Caco-2 (cell line): ENCODE results near the gene ADAMTS13. TPM values are rescaled to one million over a fixed set of nuclear protein-coding genes. Genes with fewer than 3 reads are reported as not detected.

Experiments used
- BruUV-seq: library from RNA; stranded (reverse); fragments of 400-500 nt; replicated peaks from 2 replicates; lab custom pipeline; 2021; lab: Mats Ljungman, UMichigan
- CTCF ChIA-PET: fragments of 300-600 bp; sonication (Branson Sonifier 250); formaldehyde crosslinking; loops from one replicate; lab custom pipeline; 2022; ENCODE audit warnings: antibody characterized with exemption; lab: Charles Lee
- POLR2A ChIA-PET: fragments of 300-600 bp; sonication (Branson Sonifier 250); formaldehyde crosslinking; loops from one replicate; lab custom pipeline; 2022; ENCODE audit warnings: antibody characterized with exemption; lab: Charles Lee
- DNase-seq, 2 experiments: peaks; one replicate each; pipeline versions ENCODE4 v3.0.0 to v3.0.0-alpha.2; 2020 to 2022
- H3K27me3 ChIP-seq: replicated peaks from 2 replicates; pipeline ENCODE4 v1.6.0; 2011; ENCODE audit warnings: low read length; ENCODE audit not compliant: control insufficient read depth, insufficient read depth
- H3K36me3 ChIP-seq: 2 replicates; pipeline ENCODE4 v1.5.1; 2011; ENCODE audit warnings: low read length; ENCODE audit not compliant: control insufficient read depth, insufficient read depth
- H3K4me1 ChIP-seq: fragments of 250-450 bp; sonication (Bioruptor Pico); 2 replicates; pipeline ENCODE4 v1.5.1; 2020; ENCODE audit warnings: mild to moderate bottlenecking
- H3K4me3 ChIP-seq: 2 replicates; pipeline ENCODE4 v1.5.1; 2011; ENCODE audit warnings: low read depth, mild to moderate bottlenecking, control low read depth, low read length
- H3K9me3 ChIP-seq: fragments of 250-450 bp; sonication (Bioruptor Pico); 2 replicates; pipeline ENCODE4 v1.5.1; 2020; ENCODE audit warnings: mild to moderate bottlenecking, moderate library complexity
- H3K27ac Mint-ChIP-seq: one replicate; pipeline ENCODE4 v1.8.0; 2022; ENCODE audit warnings: mixed read lengths; ENCODE audit not compliant: unreplicated experiment
- H3K27me3 Mint-ChIP-seq: one replicate; pipeline ENCODE4 v1.8.0; 2022; ENCODE audit warnings: mixed read lengths; ENCODE audit not compliant: insufficient read depth, unreplicated experiment
- H3K36me3 Mint-ChIP-seq: one replicate; pipeline ENCODE4 v1.8.0; 2022; ENCODE audit warnings: mild to moderate bottlenecking, mixed read lengths; ENCODE audit not compliant: insufficient read depth, unreplicated experiment
- H3K4me1 Mint-ChIP-seq: one replicate; pipeline ENCODE4 v1.8.0; 2022; ENCODE audit warnings: low read depth, mixed read lengths; ENCODE audit not compliant: unreplicated experiment
- H3K4me3 Mint-ChIP-seq: one replicate; pipeline ENCODE4 v1.8.0; 2022; ENCODE audit warnings: mild to moderate bottlenecking, moderate library complexity, mixed read lengths; ENCODE audit not compliant: unreplicated experiment
- H3K9me3 Mint-ChIP-seq: one replicate; pipeline ENCODE4 v1.8.0; 2022; ENCODE audit warnings: mixed read lengths; ENCODE audit not compliant: unreplicated experiment
- intact Hi-C: fragments of 100-400 bp; cut with micrococcal nuclease; formaldehyde crosslinking; loops from one replicate; pipeline ENCODE4 v1.10.0; 2022; ENCODE audit not compliant: unreplicated experiment
- total RNA-seq: library from RNA; stranded (reverse); gene quantifications from 2 replicates; pipeline ENCODE4 v1.2.3, GENCODE V29; 2022
- TF ChIP-seq, protein P1 (sequence below), 2 experiments: fragments of 200-600 bp in 1 of 2; IDR thresholded peaks; 1 replicate in 1 of 2; 2 replicates in 1 of 2; pipeline versions ENCODE4 v1.5.1 to v1.8.0; 2011 to 2022; ENCODE audit warnings: antibody characterized with exemption in 1 of 2, control low read depth in 1 of 2, inconsistent platforms in 1 of 2, low read depth in 1 of 2, low read length in 1 of 2, mild to moderate bottlenecking in 1 of 2, moderate library complexity in 1 of 2; ENCODE audit not compliant: insufficient read depth in 1 of 2, severe bottlenecking in 1 of 2, unreplicated experiment in 1 of 2

Gene ADAMTS13
- total RNA-seq, 1 experiment from 2014 or later, result 6.2 TPM

- intact Hi-C loops, result no loop called here
- no peaks in the 10 kb centered on the region for H3K36me3 ChIP-seq
- CTCF ChIA-PET, result interaction anchor here (0.7 kb wide), 1 partner anchor 224 kb away, joined by 3 read pairs; no protein-coding TSS in a partner anchor
- POLR2A ChIA-PET, result interaction anchor here (0.5 kb wide), 1 partner anchor 80 kb away, joined by 3 read pairs; no protein-coding TSS in a partner anchor
- 0 out of 2 replicates have a peak, but pooled peaks cover 3% of the 10 kb centered on the region for H3K4me1 ChIP-seq
- Mint-ChIP-seq H3K9me3 (peaks cover 27% of the 10 kb centered on the region), H3K36me3 (no peaks in the 10 kb centered on the region), H3K27me3 (no peaks in the 10 kb centered on the region), H3K4me1 (no peaks in the 10 kb centered on the region), H3K4me3 (no peak overlapping the region), H3K27ac (no peak overlapping the region)
- no peaks in the 10 kb centered on the region for H3K27me3 ChIP-seq
- TF ChIP-seq, protein P1, sequence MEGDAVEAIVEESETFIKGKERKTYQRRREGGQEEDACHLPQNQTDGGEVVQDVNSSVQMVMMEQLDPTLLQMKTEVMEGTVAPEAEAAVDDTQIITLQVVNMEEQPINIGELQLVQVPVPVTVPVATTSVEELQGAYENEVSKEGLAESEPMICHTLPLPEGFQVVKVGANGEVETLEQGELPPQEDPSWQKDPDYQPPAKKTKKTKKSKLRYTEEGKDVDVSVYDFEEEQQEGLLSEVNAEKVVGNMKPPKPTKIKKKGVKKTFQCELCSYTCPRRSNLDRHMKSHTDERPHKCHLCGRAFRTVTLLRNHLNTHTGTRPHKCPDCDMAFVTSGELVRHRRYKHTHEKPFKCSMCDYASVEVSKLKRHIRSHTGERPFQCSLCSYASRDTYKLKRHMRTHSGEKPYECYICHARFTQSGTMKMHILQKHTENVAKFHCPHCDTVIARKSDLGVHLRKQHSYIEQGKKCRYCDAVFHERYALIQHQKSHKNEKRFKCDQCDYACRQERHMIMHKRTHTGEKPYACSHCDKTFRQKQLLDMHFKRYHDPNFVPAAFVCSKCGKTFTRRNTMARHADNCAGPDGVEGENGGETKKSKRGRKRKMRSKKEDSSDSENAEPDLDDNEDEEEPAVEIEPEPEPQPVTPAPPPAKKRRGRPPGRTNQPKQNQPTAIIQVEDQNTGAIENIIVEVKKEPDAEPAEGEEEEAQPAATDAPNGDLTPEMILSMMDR (IDR thresholded peaks at IDR 0.05; ENCODE audit: insufficient read depth in 1 of 2, low read depth in 1 of 2, low read length in 1 of 2, severe bottlenecking in 1 of 2, unreplicated experiment in 1 of 2), result no peak
- BruUV-seq, result no TSS peak
- H3K4me3 ChIP-seq, result no peak overlapping the region
- no peak for DNase-seq
- peaks cover 8% of the 10 kb centered on the region for H3K9me3 ChIP-seq
Measured at GRCh38 chr9:133505901-133506652, 83.9 kb downstream of the ADAMTS13 start.

- no peak overlapping the region for H3K27ac Mint-ChIP-seq
- no peak overlapping the region for H3K4me3 ChIP-seq
- H3K9me3 Mint-ChIP-seq, result peaks cover 22% of the 10 kb centered on the region
- BruUV-seq, result no TSS peak
- TF ChIP-seq, protein P1 (IDR thresholded peaks at IDR 0.05; ENCODE audit: insufficient read depth in 1 of 2, low read depth in 1 of 2, low read length in 1 of 2, severe bottlenecking in 1 of 2, unreplicated experiment in 1 of 2), result no peak
- H3K27me3 ChIP-seq, result no peaks in the 10 kb centered on the region
- H3K4me1 Mint-ChIP-seq, result no peaks in the 10 kb centered on the region
- no peak overlapping the region for H3K4me3 Mint-ChIP-seq
- no peaks in the 10 kb centered on the region for H3K36me3 ChIP-seq
- ChIA-PET CTCF (no interaction called here), POLR2A (no interaction called here)
- no peaks in the 10 kb centered on the region for H3K36me3 Mint-ChIP-seq
- 0 out of 2 replicates have a peak, but pooled peaks cover 3% of the 10 kb centered on the region for H3K4me1 ChIP-seq
- H3K9me3 ChIP-seq, result peaks cover 8% of the 10 kb centered on the region
- intact Hi-C loops, result no loop called here
- DNase-seq, result no peak
- H3K27me3 Mint-ChIP-seq, result no peaks in the 10 kb centered on the region
Measured at GRCh38 chr9:133506653-133507038, 84.5 kb downstream of the ADAMTS13 start.

DNA sequence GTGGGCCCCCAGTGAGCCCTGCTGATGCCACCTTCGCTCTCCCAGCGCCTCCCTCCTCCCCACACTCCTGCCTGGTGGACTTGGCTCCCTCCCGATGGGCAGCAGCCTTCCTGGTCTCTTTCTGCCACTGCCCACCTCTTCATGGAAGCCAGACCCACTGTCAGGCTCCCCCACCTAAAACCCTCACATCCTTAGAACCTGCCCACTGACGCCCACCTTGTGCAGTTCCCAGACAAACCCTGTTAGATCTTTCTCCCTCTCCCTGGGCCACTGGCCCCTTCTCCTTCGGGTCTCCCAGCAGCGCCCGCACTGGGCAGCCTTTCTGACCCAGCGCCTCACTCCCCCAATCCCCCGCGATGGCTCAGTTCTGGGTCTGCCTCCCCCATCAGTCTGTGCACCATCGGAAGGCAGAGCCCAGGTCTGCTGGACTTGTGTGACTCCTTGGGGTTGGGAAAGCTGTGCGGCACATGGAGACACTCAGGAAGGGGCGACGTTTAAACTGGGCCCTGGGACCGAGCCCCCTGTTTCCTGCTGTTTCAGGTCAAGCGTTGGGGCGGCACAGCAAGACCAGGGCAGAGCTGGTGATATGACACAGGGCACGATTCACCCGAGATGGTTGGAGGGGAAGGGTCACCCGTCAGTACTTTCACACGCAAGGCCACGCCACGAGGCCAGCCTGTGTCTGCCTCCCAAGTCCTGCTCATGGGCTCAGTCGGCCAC lies 85.2 kb downstream of the ADAMTS13 start:
- CTCF ChIA-PET, result no interaction called here
- intact Hi-C loops, result no loop called here
- no peak for DNase-seq
- BruUV-seq, result no TSS peak
- Mint-ChIP-seq H3K4me1 (no peaks in the 10 kb centered on the region), H3K27me3 (no peaks in the 10 kb centered on the region), H3K36me3 (no peaks in the 10 kb centered on the region), H3K4me3 (no peak overlapping the region), H3K27ac (no peak overlapping the region), H3K9me3 (peaks cover 14% of the 10 kb centered on the region)
- TF ChIP-seq, protein P1 (IDR thresholded peaks at IDR 0.05; ENCODE audit: insufficient read depth in 1 of 2, low read depth in 1 of 2, low read length in 1 of 2, severe bottlenecking in 1 of 2, unreplicated experiment in 1 of 2), result no peak
- POLR2A ChIA-PET, result no interaction called here
- peaks cover 5% of the 10 kb centered on the region for H3K9me3 ChIP-seq
- no peaks in the 10 kb centered on the region for H3K36me3 ChIP-seq
- H3K4me1 ChIP-seq, result 0 out of 2 replicates have a peak, but pooled peaks cover 3% of the 10 kb centered on the region
- H3K4me3 ChIP-seq, result no peak overlapping the region
- no peaks in the 10 kb centered on the region for H3K27me3 ChIP-seq
